DMS 273 treated with DMSO at 0.1 percent for 48 hours (cell line): Measurements from ENCODE around the gene DCUN1D3.
"Not testable (repeated sequence)": the region's sequence is repeated elsewhere in the genome, so short reads cannot be mapped to it uniquely, and the experiment has no call there.

ENCODE experiments used
- DNase-seq: peaks from one replicate; lab custom pipeline; 2025; lab: John Stamatoyannopoulos, UW

The DCUN1D3 gene

DNA sequence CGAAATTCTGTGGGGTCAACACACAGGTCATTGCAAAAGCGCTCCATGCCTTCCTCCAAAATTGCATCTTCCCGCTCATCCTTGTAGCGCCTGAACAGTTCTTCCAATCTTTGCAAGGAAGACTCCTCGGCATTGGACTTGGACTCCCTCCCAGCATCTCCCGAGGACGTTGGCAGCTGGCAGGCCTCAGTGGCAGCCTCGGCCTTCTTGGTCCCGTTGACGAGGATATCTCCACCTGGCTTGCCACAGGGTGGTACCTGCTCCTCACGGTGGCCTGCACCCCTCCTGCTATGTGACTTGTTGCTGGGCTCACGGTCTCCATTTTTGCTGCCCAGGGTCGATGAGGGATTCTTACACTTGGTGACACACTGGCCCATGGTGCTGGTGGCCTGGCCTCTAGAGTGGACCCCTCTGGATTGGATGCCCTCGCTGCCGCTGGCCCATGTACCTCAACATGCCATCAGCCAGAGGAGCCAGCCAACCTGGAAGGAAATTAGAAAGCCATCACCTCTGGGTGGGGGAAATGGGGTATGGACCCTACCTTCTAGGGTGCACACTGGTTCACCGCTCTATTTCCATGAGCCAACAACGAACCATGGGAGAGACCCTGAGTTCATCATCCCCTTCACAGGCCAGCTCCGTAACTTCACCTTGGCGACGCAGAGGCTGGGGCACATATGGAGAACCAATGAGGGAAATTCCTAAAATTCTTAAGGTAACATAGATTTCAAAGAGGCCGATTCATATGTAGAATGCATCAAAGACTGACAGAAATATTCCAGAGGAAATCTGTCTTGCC is 37.8 kb downstream of the DCUN1D3 start:
- DNase-seq: no peak

DNA sequence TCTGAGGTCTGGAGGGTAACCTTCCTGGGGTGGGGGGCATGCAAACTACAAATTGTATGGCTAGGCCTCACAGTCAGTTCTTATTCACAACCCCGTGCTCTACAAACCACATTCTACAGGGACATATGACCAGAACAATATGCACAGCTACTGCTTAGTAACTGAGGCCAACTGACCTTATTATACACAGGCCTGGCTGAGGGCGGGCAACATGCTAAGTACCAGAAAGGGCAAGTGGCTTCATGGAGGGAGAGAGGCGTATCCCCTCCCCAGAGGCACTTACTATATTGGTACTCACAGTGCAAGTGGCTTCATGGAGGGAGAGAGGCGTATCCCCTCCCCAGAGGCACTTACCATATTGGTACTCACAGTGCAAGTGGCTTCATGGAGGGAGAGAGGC is 39.2 kb downstream of the DCUN1D3 start:
- not testable (repeated sequence) for DNase-seq

- no peak for DNase-seq
Observed at GRCh38 chr16:20860361-20860760, 39.8 kb downstream of the DCUN1D3 start.

DNA sequence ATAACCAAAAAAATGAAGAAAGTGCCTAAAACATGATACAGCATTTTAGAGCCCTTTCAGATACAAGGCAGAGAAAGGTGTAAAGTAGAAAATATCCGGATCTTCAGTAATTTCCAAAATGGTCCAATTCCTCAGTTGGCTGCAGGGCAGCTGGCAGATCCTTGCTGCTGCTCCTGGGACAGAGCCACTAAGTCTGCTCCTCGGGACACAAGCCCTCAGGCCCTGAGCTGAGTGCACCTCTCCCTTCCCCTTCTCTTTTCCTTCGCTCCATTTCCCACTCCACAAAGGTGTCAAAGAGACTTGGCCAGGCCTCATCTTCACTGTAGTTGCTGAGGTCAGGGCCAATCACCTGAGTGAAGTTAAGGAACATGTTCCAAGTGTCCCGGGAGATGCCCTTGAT is 40.5 kb downstream of the DCUN1D3 start:
- no peak for DNase-seq

- DNase-seq: no peak
Observed at GRCh38 chr16:20859229-20859628, 40.9 kb downstream of the DCUN1D3 start.

DNA sequence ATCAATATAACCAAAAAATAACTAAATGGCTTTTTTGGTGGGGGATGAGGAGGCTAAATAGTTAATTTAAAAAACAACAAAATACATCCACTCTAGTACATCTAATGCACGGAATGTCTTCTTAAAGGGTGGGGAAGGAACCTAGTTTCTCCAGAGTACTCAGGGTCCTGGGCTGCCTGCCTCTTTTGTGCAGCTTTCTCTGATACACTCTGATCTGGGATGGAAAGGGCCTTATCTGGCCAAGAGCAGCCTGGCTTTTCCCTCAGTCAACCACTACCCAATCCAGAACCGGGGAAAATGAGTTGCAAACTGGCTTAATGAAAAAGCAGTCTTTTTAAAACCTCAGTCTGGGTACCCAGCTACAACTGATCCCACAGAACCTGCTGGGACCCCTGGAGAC is 42.9 kb downstream of the DCUN1D3 start:
- DNase-seq: no peak

GRCh38 chr16:20854963-20855362 is 45.2 kb downstream of the DCUN1D3 start:
- DNase-seq: no peak

DNA sequence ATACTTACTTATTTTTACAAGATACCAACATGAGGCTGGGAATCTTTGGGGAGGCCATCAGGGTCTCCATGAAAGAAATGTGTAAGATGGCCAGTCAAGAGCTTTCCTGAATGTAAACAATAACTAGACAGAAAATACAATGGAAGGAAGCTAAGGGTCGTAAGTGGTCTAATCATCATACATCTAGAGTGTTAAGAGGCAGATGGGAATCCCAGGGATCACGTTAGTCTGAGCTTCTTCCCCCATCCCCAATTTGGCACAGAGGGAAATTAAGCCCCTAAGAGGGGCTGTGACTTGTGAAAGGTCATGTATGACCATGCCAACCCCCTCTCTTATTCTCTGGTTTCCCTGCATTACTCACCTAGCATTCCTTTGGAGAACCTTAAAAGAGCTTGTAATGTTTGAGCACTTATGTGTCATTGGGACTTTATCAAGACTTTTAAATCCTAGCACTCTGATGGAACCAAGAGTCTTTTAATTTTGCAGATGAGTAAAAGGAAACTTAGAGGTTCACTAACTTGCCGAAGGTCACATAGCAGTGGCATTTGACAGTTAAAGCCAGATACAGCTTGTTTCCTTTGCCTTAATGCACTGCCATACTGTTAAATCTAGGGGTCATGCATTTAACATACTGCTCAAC is 46.1 kb downstream of the DCUN1D3 start:
- DNase-seq: no peak

DNA sequence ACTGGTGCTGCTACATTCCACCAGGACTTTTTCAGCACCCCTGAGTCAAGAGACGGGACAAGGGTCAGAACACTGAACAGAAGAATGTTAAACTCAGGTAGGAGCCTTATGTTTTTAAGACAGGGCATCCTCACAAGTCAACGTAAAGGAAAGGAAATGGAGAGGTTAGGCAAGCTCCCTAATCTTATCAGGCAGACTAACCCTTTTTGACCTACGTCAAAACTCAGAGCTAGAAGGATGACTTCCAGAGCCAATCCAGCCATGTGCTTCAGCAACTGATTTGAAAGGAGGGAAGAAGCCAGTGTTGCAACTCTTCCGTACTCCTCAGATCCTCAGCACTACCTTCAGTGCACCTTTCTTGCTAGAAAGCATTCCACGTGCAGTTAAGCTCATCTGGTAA is 47.0 kb downstream of the DCUN1D3 start:
- DNase-seq: no peak

DNA sequence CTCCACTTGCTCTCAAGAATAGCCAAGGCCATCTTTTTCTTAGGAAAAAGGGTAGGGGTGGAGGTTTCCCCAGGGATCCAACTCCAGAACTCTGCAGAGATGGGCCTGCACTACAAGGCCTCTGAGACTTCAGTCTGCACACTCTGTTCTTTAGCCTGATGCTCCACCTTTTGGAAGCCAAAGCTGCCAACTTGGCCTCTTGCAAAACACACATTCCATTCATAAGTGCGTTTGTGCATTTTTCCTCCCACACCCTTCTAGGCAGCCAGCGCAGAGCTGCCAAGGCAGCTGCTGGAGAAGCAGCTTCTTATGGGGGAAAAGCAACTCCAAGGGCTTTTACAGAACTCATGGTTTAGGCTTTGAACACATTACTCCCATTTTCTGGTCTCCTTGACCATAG is 48.6 kb downstream of the DCUN1D3 start:
- no peak for DNase-seq

DNA sequence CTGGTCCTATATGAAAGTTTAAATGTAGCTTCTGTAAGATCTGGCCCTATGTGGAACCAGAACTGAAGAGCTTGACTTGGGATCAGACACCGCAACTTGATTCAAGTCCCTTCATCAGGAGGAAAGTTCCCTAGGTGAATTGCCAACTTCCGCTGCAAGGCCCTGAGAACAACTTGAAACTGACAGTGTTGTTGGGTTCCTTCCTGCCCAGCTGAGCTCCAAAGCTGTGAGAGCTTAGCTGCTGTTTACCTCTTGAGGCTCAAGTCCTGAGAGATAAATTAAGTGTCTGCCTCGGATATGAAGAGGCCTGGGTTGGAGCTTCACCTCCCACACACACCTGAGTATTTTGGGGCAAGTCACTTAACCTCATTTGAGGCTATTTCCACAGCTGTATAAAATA is 49.2 kb downstream of the DCUN1D3 start:
- no peak for DNase-seq

GRCh38 chr16:20849589-20850390 is 50.4 kb downstream of the DCUN1D3 start:
- DNase-seq: peak; percentile 21

- DNase-seq: no peak
Observed at GRCh38 chr16:20847550-20847949, 52.6 kb downstream of the DCUN1D3 start.

DNA sequence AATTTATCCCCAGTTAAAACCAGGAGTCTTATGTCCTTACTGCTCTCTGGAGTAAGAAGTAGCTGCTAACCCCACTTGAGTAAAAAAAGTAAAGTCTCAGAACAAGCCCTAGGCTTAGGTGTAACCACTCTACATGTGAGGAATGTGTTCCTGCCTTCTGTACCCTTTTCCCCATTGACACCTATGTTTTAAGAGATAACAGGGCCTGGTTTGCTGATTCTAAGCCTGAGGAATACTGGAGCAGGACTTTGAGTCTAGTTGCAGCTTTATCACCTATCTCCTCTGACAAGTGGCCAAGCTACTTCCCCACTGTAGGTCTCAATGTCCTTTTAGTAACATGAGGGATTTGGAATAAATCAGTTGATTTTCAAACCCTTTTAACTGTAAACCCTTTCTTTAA is 53.6 kb downstream of the DCUN1D3 start:
- no peak for DNase-seq

DNA sequence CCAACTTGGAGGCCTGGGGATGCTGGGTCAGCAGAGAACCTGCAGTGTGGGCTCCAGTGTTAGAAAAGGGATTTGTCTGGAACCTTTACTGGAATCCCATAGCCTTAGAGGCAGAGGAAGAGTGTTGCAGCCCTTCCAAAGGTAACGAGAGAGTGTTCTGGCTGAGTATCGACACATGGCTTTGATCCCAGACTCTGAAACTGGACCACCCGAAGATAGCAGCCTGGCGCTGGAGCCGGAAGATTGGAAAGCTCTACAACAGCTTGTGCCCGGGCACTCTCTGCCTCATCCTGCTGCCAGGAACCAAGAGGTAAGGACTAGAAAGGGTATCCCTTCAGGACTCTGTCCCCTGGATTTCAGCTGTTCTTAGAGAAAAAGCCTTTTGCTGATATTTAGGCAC is 54.1 kb downstream of the DCUN1D3 start:
- DNase-seq: no peak

DNA sequence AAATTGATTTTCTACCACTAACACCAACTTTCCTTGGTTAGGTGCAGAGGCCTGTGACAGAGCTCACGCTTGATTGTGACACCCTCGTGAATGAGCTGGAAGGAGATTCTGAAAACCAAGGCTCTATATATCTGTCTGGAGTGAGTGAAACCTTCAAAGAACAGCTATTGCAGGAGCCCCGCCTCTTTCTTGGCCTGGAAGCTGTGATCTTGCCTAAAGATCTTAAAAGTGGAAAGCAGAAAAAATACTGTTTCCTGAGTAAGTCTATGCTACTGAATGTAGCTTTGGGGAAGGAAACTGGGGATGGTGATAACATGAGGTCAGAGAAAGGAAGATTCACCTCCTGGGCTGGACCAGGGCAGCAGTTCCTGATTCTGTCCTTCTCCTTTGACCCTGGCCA is 55.6 kb downstream of the DCUN1D3 start:
- no peak for DNase-seq

DNA sequence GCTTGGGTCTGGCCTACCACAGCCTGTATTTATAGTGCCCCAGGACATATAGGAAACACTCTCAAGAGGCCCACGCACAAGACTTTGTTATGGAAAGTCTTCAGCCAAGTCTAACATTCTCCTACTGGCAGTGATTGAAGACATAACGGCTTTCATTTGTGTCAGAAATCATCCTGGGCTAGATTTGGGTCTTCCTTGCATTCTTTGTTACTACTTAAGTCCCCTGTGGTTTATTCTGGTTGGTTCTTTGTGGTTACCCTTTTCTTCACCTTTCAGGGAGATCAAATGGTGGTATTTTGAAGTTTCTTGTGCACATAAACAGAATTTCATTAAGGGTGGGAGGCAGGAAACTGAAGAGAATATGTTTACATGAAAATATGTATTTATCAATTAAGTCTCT is 56.1 kb downstream of the DCUN1D3 start:
- DNase-seq: no peak

DNA sequence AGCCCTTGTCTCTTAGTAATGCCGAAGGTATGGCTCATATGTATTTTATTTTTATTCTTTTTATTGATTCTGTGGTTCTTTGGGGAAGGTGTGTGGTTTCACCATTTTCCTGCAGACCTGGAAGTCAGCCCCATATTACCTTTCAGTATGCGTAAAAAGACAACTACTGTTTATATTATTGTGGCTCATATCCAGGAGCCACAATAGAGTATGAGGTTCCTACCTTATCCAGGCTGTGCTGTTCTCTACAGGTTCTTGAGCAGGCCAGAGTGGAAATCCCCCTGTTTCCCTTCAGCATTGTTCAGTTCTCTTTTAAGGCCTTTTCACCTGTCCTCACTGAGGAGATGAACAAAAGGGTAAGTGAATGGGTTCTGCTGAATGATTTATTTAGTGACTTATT is 60.7 kb downstream of the DCUN1D3 start:
- DNase-seq: no peak

GRCh38 chr16:20838240-20838639 is 61.9 kb downstream of the DCUN1D3 start:
- DNase-seq: no peak

DNA sequence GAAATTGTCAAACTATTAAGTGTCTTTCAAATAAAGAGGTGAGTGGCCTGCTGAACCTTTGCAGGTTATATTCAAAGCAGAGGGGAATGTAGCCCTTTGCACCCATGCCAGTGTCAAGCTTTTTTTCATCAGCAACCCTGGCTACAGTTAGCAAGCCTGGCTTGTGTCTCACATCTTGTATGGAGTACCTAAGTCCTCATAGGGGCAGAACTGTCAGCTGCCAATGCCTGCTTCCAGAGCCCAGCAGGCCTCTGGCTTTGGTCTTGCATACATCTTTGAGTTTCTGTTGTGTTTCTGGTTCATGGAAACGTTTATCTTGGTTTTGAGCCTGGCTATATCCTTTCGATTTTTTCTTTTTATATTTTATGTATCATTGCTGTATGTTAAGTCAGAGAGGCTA is 67.1 kb downstream of the DCUN1D3 start:
- no peak for DNase-seq

GRCh38 chr16:20830372-20830771 is 69.8 kb downstream of the DCUN1D3 start:
- DNase-seq: no peak

DNA sequence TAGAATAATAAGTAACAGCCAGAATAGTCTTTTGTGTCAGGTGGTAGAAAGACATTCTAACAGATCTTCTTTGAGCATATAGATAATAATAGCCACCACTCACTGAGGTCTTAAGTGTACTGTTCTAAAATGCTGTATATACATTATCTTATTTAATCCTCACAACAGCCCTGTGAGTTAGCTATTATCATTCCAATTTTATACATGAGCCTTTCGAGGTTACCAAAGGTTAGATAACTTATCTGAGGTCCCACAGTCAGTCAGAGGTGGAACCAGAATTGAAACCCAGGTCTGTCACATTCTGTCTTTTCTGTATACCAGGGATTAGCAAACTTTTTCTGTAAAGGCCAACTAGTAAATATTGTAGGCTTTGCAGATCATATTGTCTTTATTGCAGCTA is 70.6 kb downstream of the DCUN1D3 start:
- no peak for DNase-seq

DNA sequence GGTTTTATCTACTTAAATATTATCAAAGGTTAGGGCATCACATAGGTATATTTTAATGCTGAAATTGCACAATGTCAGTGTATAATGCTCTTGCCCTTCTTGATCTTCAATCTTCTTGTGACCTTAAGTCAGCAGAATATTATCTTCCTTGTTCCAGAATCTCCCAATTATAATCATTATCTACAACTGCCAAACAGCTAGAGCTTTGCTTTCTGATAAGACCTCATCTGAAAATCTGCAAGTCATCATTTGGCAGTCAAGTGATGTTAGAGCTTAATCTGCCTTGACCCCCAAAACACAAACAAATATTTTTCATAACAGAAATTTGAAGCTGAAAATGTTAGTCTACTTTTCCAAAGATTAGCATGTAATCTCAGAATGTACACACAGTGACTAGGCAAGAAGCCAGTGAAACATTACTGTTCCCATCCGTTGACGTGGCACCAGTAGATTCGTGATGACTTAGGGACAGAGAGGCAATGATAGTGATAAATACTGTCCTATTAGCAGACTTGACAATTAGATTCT is 74.1 kb downstream of the DCUN1D3 start:
- no peak for DNase-seq
